ENCODE measurements around the gene LRRC8C.

DNA sequence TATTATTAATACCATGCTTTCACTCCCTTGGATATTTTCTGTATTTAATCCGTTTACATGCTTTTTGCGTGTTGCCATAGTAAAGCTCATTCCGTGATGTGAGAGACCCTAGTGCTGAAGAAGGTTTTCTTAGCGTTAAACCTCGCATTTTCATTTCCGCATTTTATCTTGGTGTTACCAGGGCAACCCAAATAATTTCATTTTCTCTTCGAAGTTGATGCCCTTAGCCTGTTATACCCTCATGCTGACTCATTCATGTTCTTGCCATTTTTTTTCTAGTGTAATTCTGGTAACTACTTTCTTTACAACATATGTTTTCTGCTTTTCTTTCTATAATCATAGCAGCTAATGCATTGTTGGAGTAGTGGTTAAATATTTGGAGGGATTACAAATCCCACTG, 37.2 kb downstream of the LRRC8C start:
- TF ChIP-seq, protein P1, sequence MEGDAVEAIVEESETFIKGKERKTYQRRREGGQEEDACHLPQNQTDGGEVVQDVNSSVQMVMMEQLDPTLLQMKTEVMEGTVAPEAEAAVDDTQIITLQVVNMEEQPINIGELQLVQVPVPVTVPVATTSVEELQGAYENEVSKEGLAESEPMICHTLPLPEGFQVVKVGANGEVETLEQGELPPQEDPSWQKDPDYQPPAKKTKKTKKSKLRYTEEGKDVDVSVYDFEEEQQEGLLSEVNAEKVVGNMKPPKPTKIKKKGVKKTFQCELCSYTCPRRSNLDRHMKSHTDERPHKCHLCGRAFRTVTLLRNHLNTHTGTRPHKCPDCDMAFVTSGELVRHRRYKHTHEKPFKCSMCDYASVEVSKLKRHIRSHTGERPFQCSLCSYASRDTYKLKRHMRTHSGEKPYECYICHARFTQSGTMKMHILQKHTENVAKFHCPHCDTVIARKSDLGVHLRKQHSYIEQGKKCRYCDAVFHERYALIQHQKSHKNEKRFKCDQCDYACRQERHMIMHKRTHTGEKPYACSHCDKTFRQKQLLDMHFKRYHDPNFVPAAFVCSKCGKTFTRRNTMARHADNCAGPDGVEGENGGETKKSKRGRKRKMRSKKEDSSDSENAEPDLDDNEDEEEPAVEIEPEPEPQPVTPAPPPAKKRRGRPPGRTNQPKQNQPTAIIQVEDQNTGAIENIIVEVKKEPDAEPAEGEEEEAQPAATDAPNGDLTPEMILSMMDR (IDR thresholded peaks at IDR 0.05; ENCODE audit: insufficient read depth, low read depth, low read length) = no peak
- TF ChIP-seq EZH2 (IDR thresholded peaks at IDR 0.05; ENCODE audit: insufficient read depth, low read length) = no peak

Measured in astrocyte (in vitro differentiated cells and primary cell).